ENCODE results near the gene EHMT1. TPM values are rescaled to one million over a fixed set of nuclear protein-coding genes. Genes with fewer than 3 reads are reported as not detected.

Gene EHMT1
- total RNA-seq, 1 donor from 2014 or later, result 159 TPM

DNA sequence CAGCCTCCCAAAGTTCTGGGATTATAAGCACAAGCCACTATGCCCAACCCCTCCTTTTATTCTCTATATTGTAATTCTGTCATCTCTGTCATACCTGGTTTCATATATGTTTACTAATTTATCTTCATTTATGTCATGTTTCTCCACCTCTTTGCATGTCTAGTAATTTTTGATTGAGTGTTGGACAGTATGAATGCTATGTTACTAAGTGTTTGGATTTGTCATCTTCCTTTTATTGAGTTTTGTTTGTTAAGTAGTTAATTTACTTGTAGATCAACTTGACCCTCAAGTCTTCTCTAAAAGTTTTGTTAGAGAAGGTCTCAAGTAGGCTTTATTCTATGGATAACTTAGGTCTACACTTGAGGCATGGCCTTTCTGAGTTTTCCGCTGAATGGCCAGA lies 241.6 kb downstream of the EHMT1 start:
- peaks cover 6% of the 10 kb centered on the region for H3K27me3 Mint-ChIP-seq
- peaks cover 2% of the 10 kb centered on the region for H3K36me3 Mint-ChIP-seq (ENCODE audit: insufficient read depth)
- H3K4me3 Mint-ChIP-seq (ENCODE audit: low read depth), result no peak overlapping the region
- H3K4me1 Mint-ChIP-seq (ENCODE audit: low read depth), result no peaks in the 10 kb centered on the region
- TF ChIP-seq, protein P1, sequence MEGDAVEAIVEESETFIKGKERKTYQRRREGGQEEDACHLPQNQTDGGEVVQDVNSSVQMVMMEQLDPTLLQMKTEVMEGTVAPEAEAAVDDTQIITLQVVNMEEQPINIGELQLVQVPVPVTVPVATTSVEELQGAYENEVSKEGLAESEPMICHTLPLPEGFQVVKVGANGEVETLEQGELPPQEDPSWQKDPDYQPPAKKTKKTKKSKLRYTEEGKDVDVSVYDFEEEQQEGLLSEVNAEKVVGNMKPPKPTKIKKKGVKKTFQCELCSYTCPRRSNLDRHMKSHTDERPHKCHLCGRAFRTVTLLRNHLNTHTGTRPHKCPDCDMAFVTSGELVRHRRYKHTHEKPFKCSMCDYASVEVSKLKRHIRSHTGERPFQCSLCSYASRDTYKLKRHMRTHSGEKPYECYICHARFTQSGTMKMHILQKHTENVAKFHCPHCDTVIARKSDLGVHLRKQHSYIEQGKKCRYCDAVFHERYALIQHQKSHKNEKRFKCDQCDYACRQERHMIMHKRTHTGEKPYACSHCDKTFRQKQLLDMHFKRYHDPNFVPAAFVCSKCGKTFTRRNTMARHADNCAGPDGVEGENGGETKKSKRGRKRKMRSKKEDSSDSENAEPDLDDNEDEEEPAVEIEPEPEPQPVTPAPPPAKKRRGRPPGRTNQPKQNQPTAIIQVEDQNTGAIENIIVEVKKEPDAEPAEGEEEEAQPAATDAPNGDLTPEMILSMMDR (IDR thresholded peaks at IDR 0.05; ENCODE audit: unreplicated experiment), result no peak
- no peak overlapping the region for H3K27ac Mint-ChIP-seq
- peaks cover 12% of the 10 kb centered on the region for H3K9me3 Mint-ChIP-seq (ENCODE audit: low read depth)
- DNase-seq (ENCODE audit: low spot score, unreplicated experiment), result no peak

DNA sequence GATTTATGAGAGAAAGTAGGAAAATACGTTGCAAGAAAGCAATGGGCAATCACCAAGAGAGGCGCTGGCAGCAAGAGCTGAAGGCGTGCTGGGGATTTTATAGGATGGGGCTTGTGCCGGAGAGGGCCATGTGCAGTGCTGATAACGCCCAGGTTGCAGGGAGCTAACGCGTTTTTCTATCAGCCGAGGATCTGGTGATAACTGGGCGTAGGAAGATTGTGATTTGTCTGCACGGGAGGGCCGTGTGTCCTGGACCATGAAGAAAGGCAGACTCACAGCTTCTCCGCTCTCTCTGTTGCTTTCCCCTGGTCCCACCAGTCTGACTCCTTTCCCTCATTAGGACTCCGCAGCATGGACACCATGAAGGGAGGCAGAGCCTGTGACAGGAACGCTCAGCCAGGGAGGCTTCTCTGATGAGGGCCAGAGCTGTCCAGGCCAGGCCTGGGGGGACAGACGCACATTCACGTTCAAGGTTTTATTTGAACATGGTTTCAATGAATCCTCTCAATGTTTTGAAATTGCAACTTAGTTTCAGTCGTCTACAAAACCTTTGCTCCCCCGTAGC lies 246.9 kb downstream of the EHMT1 start:
- no peak overlapping the region for H3K4me3 Mint-ChIP-seq (ENCODE audit: low read depth)
- TF ChIP-seq, protein P1 (IDR thresholded peaks at IDR 0.05; ENCODE audit: unreplicated experiment), result no peak
- peaks cover 33% of the 10 kb centered on the region for H3K27me3 Mint-ChIP-seq
- no peaks in the 10 kb centered on the region for H3K9me3 Mint-ChIP-seq (ENCODE audit: low read depth)
- no peaks in the 10 kb centered on the region for H3K36me3 Mint-ChIP-seq (ENCODE audit: insufficient read depth)
- no peaks in the 10 kb centered on the region for H3K4me1 Mint-ChIP-seq (ENCODE audit: low read depth)
- H3K27ac Mint-ChIP-seq, result no peak overlapping the region
- DNase-seq (ENCODE audit: low spot score, unreplicated experiment), result no peak

DNA sequence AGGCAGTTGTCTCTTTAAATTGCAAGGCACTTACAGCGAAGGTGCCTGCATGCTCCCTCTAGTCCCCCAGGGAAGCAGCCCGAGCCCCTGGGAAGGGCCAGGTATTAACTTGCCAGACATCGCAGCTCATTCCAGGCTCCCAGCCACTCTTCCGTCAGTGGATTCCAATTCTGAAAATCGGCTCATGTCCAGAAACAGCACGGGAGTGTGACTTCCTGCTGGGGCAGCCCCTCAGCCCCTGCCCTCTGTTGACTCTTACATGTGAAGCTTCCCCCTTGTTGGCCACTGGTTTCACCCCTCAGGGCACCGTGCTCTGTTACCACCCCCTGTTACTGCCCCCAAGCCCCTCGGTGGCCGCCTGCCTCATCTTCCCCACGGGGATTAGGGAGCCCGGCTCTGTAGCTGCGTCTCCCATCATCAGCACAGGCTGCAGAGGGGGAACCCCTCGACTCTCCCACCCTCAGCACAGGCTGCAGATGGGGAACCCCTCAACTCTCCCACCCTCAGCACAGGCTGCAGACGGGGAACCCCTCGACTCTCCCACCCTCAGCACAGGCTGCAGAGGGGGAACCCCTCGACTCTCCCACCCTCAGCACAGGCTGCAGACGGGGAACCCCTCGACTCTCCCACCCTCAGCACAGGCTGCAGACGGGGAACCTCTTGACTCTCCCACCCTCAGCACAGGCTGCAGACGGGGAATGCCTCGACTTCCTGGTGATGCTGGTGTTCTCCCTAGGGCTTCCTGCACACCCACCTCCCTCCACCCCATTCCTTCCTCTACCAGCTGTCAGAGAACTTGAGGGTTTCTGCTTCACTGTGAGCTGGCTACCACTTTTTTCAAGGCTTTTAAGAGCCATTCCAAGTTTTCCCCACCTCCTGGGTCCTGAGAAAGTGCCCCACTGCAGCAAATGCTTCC lies 247.7 kb downstream of the EHMT1 start:
- Mint-ChIP-seq H3K36me3 (ENCODE audit: insufficient read depth) (no peaks in the 10 kb centered on the region), H3K4me1 (ENCODE audit: low read depth) (no peaks in the 10 kb centered on the region), H3K9me3 (ENCODE audit: low read depth) (no peaks in the 10 kb centered on the region), H3K27ac (no peak overlapping the region), H3K27me3 (peaks cover 38% of the 10 kb centered on the region), H3K4me3 (ENCODE audit: low read depth) (no peak overlapping the region)
- TF ChIP-seq, protein P1 (IDR thresholded peaks at IDR 0.05; ENCODE audit: unreplicated experiment), result no peak
- no peak for DNase-seq (ENCODE audit: low spot score, unreplicated experiment)

DNA sequence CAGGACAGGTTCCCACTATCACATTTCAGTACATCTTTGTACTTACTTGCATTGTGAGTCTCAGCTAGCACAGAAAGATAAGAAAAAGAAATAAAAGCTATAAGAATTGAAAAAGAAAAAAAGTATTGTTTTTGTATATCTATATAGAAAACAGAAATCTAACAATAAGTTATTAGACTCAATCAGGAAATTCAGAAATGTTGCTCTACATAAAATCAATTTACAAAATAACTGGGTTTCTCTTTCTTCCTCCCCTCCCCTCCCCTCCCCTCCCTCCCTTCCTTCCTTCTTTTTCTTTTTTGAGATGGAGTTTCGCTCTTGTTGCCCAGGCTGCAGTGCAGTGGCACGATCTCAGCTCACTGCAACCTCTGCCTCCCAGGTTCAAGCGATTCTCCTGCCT lies 251.6 kb downstream of the EHMT1 start:
- Mint-ChIP-seq H3K36me3 (ENCODE audit: insufficient read depth) (no peaks in the 10 kb centered on the region), H3K27me3 (peaks cover 61% of the 10 kb centered on the region), H3K4me1 (ENCODE audit: low read depth) (no peaks in the 10 kb centered on the region), H3K9me3 (ENCODE audit: low read depth) (no peaks in the 10 kb centered on the region), H3K4me3 (ENCODE audit: low read depth) (no peak overlapping the region), H3K27ac (no peak overlapping the region)
- DNase-seq (ENCODE audit: low spot score, unreplicated experiment), result no peak
- TF ChIP-seq, protein P1 (IDR thresholded peaks at IDR 0.05; ENCODE audit: unreplicated experiment), result no peak

DNA sequence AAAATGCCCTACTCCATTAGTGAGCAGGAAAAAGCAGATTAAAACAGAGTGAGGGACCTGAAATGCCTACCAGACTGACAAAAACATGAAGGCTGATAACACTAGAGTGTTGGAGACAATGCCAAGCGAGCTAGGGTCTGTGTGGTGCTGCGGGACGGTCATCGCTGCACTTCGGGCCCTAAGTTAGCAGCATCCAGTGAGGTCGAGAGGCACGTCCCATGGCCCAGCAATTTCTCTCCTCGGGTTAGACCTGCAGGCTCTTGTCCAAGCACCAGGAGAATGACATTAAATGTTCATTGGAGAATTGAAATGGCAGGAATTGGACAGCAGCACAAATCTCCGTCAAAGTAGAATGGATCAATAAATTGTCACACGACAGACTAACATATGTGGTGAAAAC lies 253.5 kb downstream of the EHMT1 start:
- Mint-ChIP-seq H3K4me1 (ENCODE audit: low read depth) (no peaks in the 10 kb centered on the region), H3K36me3 (ENCODE audit: insufficient read depth) (no peaks in the 10 kb centered on the region), H3K9me3 (ENCODE audit: low read depth) (no peaks in the 10 kb centered on the region), H3K27me3 (peaks cover 60% of the 10 kb centered on the region), H3K4me3 (ENCODE audit: low read depth) (no peak overlapping the region), H3K27ac (no peak overlapping the region)
- no peak for DNase-seq (ENCODE audit: low spot score, unreplicated experiment)
- TF ChIP-seq, protein P1 (IDR thresholded peaks at IDR 0.05; ENCODE audit: unreplicated experiment), result no peak
